HG03457 (cell line): ENCODE measurements around the gene TRABD2B.

Source experiments
- ATAC-seq: cut with Tn5 transposase; IDR thresholded peaks from one replicate; pipeline ENCODE4 v1.9.1; 2021; ENCODE audit warnings: moderate number of reproducible peaks; ENCODE audit not compliant: unreplicated experiment

The TRABD2B gene

DNA sequence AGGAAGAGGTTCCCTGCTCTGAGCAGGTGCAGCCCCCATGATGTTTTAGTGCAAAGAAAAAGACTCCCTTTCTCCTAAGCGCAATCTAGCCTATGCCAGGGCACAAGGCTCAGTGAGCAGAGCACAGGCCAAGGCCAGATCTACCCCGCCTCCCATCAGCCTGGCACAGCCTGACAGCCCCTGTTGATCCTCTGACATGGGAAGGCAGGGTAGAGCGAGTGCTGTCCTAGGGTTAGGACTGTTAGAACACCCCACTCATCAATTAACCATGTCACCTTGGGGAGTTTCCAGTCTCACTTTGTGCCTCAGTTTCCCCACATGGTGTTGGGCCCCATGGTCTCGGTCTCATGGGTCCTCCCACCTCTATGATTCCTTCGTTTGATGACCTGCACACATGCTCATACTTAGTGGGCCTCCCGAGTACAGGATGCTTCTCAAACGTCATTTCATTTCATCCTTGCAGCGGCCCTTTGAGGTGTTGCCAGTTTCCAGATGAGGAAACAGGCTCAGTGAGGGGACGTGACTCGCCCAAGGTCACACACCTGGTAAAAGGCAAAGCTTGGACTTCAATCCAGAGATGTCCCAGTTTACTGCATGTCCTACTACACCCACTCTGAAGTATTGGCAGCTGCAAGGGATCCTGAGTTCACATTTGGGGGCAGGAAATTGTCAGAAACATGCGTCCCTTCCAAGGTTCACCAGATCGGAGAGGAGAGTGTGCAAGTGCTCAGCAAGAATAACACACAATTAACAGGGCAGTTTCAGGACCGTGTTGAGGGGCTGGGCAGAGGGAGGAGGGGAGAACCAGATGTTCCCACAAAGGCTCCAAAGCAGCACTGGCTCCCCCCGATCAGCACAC, 213.3 kb downstream of the TRABD2B start:
- no peak for ATAC-seq

DNA sequence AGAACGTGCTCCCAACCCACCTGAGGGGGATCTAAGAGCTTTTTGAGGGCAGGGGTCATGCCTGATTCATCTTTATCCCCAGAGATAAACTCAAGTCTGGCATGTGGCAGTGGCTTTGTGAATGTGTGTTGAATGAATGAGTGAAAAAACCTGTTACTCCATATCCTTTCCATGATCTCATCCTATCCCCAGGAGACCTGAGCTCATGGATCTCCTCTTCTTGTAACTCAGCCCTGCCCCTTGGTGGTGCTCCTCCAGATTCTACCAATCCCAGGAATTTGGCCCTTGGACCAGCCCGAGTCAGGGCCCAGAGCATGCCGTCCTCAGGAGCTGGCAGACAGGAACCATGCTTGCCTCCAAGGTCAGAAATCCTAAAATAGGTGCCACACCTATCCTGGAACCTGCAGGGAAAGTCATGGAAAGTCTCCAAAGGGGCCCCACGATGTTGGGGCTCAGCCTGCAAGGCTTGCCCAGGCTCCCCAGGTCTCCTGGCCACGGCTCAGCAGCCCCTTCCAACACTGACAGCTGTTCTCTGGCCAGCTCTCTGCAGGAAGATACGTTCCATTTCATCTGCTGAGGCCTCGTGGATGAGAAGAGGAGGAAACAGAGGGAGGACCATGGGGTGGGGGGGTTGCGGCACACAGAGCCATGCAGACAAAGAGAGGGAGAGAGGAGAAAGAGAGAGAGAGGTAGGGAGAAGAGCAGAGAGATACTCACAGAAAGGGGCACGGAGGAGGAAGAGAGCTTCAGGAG, 214.6 kb downstream of the TRABD2B start:
- ATAC-seq: no peak

DNA sequence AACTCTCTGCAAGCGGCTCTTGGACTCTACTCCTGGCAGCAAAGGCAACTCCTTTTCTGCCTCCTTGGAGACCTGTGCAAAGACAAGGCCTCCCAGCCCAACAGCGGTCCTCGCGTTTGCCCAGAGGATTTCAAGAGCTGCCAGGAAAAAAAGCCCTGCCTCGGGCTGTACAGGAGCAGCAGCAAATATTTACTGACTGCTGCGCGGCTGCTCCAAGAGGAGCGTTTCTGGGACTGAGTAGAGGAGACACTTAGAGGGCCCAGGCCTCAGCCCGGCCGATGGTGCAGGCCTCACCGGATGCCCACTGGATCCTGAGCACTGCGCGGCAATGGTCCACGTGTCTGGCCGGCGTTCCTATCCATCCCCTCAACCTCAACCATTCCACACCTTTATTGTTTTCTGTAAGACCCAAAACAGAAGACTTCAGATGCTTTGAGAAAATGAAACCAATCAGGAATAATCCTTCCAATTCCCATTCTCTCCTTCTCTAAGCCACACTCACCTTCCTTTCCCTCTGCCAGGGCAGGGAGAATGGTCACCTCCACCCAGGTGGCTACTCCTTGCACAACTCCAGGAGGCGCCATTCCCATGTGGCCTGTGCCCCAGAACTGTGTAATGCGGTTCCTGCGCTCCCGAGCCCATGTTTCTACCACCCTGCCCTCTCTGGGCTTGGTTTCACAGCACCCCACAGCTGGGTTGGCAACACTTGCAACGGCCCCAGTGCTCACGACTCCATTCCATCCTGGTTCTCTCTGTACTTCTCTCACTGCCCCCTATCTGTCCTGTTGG, 215.8 kb downstream of the TRABD2B start:
- no peak for ATAC-seq

DNA sequence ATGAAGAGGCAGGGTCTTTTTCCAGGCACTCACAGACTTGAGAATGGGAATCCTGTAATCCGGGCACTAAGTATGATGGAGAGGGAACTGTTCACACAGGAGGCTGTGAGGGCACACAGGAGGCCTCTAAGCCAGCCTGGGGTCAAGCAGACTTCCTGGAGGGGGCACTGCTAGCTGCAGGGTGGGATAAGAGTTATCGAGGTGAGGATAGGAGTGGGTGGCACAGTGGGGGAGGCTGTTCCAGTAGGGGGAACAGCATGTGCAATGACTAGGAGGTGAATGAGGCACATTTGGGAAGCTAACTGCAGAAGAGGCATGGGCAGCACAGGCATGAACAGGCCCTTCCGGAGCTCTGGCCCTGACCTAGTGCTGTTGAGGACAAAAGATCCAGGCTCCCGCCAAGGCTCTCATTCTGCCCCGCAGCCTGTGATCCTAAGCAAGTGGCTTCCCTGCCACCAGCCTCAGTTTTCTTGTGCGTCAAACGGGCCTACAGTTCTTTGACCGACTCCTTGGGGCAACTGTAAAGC, 216.7 kb downstream of the TRABD2B start:
- ATAC-seq: no peak

DNA sequence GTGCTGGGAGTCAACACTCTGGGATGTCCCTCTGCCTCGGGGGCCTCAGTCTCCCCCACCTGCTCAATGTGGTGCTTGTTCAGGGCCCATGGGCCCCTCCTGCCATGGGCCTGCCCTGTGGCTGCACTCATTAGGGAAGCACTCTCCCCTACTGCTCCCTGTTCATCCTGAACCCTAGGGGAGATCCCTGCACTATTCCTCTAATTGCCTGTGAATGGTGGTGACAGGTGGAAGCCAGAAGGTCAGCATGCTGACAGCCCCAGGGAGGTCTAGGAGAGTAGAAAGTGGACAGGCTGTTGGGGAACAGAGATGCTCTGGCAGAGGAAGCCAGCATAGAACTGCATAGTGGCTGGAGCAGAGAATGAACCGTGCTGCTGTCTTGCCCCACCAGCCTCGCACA, 217.6 kb downstream of the TRABD2B start:
- ATAC-seq: no peak

DNA sequence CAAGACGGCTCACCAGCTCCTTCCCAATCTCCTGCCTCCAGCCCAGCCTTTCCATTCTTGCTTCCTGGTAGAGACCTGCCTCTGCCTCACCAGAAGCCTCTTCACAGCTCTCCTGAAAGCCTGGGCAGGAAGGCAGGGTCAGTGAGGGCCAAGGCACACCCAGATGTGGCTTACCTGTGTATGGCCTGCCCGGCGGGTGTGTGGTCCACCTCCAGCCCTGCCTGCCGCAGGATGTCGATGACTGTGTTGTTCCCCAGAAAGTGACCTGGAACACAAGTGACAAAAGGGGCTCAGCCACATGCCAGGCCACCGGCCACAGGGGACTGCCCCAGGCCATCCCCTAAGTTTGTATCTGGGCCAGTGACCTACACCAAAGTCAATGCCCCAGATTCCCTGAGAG, 218.9 kb downstream of the TRABD2B start:
- ATAC-seq: no peak

DNA sequence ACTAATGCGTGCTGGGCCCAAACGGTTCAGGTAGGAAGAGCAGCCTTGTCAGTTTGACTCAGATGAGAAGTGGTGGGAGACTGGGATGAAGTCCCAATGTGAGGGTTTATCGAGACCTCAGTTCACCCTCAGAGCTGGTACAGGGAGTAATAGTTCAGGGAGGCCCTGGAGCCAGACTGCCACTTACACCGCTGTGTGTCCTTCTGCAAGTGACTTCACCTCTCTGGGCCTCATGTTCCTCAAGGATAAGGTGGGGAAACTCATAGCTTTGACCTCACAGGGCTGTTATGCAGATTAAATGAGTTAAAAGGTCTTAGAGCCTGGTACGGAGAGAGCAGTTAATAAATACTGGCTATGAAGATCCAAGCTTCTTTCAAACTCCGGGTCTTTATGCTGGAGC, 219.9 kb downstream of the TRABD2B start:
- no peak for ATAC-seq

DNA sequence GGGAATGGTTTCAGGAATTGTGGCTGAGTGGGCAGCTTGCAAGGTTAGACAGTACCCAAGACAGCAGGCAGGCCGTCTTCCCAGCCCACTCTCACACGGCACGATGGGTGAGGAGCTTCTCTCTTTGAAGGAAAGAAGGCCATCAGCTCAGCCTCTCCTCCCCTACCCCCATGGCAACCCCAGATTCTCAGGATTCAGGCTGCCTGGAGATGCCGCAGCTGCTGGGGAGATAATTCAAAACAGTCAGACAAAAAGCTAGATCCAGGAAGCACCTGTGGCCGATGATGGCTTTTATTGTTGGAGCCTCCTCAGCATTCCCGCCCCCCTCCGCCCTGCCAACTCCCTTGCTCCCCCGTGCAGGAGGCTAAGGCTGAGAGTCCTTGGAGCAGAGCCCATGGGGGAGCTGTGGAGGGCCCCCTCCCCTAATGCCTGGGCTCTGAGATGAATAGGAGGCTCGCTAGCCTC, 220.5 kb downstream of the TRABD2B start:
- no peak for ATAC-seq

DNA sequence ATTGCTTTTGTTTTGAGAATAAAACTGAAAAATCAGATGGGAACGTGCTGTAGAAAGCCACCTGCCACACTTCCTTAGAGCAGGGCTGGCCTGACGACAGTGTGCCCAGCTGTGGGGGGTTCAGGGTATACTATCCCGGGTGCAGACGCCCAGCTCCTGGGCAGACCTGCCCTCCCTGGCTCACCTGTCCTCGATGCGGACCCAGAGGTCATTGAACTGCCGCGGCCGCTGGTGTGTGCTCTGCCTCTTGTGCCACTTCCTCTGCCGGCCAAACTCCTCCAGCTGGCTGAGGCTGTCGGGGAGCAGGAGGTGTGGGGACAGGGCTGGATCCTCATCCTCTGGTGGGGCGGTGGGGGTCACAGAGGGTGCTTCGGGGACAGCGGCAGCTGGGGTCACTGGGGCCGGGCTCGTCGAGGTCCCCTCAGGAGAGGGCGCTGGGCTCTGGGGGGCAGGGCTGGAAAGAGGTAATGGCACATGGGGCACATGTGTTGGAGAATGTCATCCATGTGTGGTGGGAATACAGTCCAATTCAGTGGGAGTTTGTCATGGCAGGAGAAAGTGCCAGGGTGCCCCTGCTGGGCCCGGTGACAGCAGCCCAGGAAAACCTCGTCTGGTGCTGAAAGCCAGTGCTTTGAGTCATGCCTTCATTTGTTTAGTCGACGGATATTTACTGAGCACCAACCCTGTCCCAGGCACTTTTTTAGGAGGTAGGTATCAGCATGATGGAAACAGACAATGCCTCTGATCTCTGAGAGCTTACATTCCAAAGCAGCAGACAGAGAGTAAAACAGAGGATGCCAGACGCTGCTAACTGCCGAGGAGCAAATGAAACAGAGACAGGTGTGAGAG, 222.0 kb downstream of the TRABD2B start:
- no peak for ATAC-seq

DNA sequence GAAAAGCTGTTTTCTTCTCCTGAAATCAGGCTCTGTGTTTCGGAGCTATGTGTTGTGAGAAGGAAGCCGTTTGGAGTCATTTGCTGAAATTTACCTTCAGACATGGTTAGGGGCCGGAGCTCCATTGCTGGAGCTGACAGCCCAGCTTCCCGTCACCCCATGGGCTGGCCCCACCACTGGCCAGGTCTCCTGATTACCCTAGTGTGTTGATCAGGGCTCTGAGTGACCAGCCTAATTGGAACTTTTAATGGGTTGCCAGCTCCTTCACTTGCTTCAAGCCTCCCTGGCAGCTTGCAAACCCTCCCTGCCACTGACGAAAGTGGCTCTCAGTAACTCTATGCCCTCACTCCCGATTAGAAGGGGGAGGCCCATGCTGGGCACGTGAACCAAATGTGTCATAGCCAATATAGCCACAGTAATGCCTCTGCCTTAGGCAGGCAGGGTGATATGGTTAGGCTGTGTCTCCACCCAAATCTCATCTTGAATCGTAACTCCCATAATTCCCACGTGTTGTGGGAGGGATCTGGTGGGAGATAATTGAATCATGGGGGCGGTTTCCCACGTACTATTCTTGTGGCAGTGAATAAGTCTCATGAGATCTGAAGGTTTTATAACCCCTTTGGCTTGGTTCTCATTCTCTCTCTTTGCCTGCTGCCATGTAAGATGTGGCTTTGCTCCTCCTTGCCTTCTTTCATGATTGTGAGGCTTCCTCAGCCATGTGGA, 224.1 kb downstream of the TRABD2B start:
- no peak for ATAC-seq

DNA sequence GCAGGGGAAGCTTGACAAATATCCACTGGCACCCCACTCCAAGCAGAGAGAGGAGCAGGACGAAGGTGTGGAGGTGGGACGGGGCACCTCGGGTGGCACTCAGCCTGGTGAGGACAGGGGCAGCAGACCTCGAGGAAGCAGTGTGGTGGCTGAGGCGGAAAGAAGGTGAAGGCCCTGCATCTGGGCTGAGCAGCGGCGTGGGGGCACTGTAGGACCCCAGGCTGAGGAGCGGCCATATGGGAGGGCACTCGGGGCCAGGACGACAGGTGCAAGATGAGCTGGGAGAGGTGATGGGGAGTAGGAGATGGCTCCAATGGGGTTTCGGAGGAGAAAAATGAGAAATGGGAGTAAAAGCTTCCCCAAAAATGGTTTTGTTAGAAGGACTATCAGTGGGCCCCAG, 224.9 kb downstream of the TRABD2B start:
- ATAC-seq: no peak

DNA sequence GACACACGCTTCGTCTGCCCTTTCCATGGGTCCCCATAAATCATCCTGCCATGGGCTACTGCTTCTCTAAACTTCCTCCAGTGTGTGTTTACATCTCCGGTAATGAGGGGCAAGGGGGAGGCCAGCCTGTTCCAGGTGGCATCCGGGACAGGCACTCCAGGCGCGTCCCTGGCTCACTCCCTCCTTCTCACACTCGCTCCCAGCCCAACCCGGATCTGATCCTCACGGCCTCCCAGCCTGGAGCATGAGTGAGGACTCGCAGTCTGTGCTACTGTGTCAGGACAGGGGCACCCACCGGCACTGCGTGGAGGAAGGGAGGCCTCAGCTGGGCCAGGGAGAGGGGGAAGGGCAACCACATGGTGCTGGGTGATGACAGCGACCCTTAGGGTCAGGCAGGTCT, 225.4 kb downstream of the TRABD2B start:
- ATAC-seq: no peak

DNA sequence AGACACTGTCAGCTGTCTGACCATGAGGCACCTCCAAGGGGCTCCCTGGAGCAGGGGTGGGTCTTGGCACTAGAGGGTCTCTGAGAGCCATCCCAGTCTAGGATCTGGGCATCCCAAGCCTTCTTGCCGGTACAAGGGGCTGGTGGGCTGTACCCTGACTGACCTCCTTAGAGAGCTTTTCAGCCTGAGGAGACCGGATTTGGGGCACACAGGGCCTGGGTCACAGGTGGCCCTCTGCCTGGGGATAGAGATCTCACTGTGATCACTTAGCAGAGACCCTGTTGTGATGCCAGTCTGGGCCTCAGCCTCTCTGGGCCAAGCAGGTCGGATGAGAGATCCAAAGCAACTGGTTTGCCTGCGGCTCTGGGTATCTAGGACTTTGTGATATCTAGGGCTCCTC, 227.2 kb downstream of the TRABD2B start:
- ATAC-seq: no peak

DNA sequence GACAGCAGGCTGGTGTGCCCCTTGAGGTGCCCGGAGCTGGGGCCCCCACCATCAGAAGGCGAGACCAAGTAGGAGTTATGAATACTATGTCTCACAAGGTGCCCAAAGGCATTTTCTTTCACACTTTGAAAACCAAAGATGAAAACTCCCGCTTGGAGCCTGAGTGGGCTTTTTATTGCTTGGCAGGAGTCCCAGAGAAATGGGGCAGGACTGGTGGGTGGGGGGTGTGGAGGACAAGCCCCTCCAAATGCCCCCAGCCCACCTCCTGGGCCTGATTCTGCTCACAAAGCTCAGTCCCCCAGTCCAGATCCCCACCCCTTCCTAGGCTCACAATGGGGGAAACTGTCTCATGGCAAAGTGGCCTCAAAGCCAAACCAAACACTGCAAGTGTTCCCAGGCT, 227.9 kb downstream of the TRABD2B start:
- no peak for ATAC-seq

DNA sequence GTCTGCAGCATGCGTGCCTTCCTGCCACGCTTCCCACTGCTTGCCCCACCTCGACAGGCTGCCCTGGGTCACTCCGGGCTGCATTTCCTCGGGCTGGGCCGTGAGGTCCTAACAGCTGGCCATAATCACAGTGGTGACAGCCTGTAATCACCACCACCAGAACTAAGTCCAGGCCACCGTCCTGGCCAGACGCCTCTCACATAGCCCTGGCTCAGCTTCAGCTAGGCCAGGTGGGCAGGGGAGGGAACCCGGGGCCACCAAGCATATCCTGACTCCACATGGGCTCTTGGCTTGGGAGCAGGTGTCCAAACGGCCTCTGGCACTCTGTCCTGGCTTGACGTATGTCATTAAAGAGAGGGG, 229.5 kb downstream of the TRABD2B start:
- no peak for ATAC-seq

DNA sequence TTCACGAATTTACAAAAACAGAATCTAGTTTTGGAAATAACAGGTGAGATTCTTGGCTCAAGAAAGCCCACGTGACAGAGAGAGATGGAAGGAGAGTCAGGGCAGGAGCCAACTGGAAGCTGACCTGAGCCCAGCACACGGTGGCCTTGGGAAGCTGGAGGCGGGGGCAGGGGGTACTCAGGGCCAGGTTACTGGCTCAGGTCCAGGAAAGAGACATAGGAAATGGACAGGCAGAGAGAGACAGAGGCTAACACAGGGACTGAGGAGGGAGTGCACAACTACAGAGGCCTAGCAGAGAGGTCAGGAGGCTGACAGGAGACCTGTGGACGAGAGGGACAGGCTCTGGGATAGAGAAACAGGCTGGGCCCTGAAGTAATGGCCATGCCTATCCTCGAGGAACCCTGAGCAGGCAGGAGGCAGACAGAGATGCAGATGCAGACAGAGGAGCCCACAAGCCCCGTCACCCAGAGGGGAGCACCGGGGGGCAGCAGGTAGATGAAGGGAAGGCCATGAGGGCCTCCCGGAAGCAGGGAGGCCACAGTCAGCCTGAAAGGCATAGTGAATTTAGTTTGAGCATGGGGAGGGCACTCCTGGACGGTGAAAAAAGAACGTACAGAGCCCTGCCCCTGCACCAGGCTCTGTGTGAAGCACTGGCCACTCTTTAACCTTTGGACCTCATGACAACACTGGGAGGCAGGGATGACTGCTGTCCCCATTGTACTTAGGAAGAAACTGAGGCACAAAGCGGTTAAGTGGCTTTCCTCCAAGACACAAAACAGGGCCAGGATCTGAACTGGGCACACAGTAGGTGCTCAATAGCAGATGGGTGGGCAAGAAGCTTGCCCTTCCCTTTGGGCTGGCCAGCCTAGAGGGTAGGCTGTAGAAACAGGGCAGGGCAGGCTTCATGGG, 230.1 kb downstream of the TRABD2B start:
- no peak for ATAC-seq

DNA sequence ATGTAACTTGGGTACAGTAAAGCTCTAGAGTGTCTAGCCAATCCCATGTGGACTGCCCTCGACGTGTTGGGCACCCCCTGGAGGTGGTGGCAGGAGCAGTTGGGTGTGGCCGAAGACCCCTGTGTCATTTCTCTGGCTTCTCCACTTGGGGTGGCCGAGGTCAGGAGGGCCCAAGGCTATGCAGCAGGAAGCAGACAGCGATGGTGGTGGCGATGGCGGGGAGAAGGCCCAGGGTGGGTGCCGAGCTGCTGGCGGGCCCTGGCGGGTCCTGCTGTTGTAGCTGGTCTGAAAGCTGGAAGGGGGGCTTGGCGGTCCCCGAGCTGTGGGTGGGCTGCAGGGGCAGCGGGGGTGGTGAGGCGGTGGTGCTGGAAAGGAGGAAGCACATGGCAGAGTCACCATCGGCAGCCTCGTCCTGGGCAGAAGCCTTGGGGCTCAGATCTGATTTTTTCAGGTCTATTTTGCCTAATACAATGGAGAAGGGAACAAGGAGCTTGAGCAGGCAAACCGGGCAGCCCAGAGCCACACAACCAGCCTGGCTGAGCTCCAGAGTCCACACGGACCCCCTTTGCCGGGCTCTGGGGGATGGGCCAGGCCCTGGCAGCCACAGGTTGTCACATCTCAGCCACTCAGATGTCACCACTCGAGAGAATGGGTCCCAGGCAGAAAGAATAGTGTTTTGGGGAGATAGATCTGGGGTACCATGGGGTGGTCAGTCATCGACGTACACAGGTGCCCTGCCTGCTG, 231.3 kb downstream of the TRABD2B start:
- ATAC-seq: no peak

DNA sequence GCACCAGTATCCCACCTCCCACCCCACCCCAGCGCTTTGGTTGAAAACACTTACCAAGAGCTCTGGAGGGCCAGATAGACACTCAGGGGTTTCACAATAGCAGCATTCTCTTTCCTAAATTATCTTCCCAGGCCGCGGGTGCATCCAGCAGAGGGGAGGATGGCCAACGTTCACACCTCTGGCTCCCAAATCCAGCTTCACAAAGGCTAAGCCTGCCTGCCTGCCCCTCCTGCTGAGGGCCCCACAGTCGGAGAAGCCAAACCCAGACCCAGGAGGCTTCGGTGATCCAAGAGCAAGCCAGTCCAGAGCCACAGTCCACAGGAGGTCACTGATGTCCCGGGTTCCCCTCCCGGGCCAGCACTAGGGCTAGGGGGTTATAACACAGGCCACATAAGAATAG, 231.9 kb downstream of the TRABD2B start:
- no peak for ATAC-seq
